Activated naive CD4-positive, alpha-beta T cell treated with anti-CD3 and anti-CD28 coated beads for 36 hours (primary cell): ENCODE data around the gene DOCK1. TPM values are rescaled to one million over a fixed set of nuclear protein-coding genes. Genes with fewer than 3 reads are reported as not detected.

Source experiments
- CTCF ChIA-PET: fragments of 350-600 bp; sonication (Branson Sonifier 250); formaldehyde crosslinking; loops from one replicate; lab custom pipeline; 2021; ENCODE audit warnings: antibody characterized with exemption; lab: Charles Lee
- DNase-seq: peaks from one replicate; pipeline ENCODE4 v3.0.0-alpha.2; 2020
- H3K27ac Mint-ChIP-seq: one replicate; pipeline ENCODE4 v1.8.0; 2021; ENCODE audit warnings: mild to moderate bottlenecking, mixed read lengths
- H3K27me3 Mint-ChIP-seq: one replicate; pipeline ENCODE4 v1.8.0; 2021; ENCODE audit warnings: low read depth, mixed read lengths
- H3K36me3 Mint-ChIP-seq: one replicate; pipeline ENCODE4 v1.8.0; 2021; ENCODE audit warnings: low read depth, mixed read lengths
- H3K4me1 Mint-ChIP-seq: one replicate; pipeline ENCODE4 v1.8.0; 2021; ENCODE audit warnings: low read depth, mixed read lengths
- H3K4me3 Mint-ChIP-seq: one replicate; pipeline ENCODE4 v1.8.0; 2021; ENCODE audit warnings: mild to moderate bottlenecking, moderate library complexity, mixed read lengths
- H3K9me3 Mint-ChIP-seq: one replicate; pipeline ENCODE4 v1.8.0; 2021; ENCODE audit warnings: mixed read lengths
- intact Hi-C: fragments of 100-400 bp; cut with micrococcal nuclease; formaldehyde crosslinking; loops from one replicate; pipeline ENCODE4 v1.15.1; 2023
- total RNA-seq, 2 experiments: library from RNA; stranded (reverse); gene quantifications; one replicate each; pipeline ENCODE4 v1.2.3, GENCODE V29; 2021

Gene DOCK1
- total RNA-seq, 2 experiments from 2014 or later: 0.49 to 0.72 TPM

DNA sequence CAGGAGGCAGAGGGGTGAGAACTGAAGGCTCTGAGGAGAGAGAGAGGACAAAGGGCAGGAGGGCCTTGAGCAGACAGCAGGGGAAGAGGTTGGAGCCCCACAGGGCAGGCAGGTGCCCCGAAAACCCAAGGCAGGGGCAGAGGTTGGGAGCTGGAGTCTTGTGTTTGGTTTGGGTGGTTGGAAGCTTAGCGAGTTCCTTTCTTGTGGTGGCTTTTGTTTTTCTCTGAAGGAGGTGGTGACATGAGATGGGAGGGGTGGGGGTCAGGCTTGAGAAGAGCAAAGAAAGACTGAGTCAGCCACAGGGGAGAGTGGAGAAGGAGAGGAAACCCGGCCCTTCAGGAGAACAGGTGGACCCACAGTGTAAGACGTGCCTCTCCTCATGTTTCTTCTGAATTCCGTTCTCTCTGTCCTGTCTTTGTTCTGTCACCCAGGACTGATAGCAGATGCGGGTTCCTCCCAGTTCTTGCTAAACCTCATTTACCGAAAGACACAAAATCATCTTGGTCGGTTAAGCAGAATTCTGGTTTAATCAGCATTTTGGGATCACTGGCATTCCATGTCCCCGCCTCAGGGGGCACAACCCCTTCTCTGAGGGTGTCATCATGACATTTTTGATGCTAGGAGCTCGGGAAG, 195.9 kb downstream of the DOCK1 start:
- no peaks in the 10 kb centered on the region for H3K36me3 Mint-ChIP-seq
- CTCF ChIA-PET: no interaction called here
- H3K9me3 Mint-ChIP-seq: peaks cover 1% of the 10 kb centered on the region
- H3K4me3 Mint-ChIP-seq: no peak overlapping the region
- intact Hi-C loops: no loop called here
- no peak overlapping the region for H3K27ac Mint-ChIP-seq
- no peaks in the 10 kb centered on the region for H3K27me3 Mint-ChIP-seq
- no peak for DNase-seq
- H3K4me1 Mint-ChIP-seq: no peaks in the 10 kb centered on the region

DNA sequence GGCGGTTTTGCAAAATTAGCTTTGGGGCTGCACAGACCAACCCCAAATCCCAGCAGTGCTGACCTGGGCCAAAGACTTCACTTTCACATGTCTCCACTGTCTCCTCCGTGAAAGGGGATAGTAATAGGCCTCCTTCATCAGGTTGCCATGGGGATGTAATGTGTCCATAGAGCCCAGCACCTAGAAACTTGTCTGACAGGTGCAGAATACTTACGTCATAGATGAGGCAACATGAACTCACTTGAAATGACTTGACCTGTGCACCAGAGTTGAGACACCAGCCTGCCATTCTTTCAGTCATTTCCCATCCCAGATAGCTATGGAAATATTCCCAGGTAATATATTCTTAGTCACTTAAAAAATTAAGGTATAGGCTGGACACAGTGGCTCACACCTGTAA, 196.9 kb downstream of the DOCK1 start:
- CTCF ChIA-PET: no interaction called here
- peaks cover 1% of the 10 kb centered on the region for H3K9me3 Mint-ChIP-seq
- H3K36me3 Mint-ChIP-seq: no peaks in the 10 kb centered on the region
- no peak overlapping the region for H3K27ac Mint-ChIP-seq
- H3K4me3 Mint-ChIP-seq: no peak overlapping the region
- H3K27me3 Mint-ChIP-seq: no peaks in the 10 kb centered on the region
- no peaks in the 10 kb centered on the region for H3K4me1 Mint-ChIP-seq
- intact Hi-C loops: no loop called here
- DNase-seq: no peak

DNA sequence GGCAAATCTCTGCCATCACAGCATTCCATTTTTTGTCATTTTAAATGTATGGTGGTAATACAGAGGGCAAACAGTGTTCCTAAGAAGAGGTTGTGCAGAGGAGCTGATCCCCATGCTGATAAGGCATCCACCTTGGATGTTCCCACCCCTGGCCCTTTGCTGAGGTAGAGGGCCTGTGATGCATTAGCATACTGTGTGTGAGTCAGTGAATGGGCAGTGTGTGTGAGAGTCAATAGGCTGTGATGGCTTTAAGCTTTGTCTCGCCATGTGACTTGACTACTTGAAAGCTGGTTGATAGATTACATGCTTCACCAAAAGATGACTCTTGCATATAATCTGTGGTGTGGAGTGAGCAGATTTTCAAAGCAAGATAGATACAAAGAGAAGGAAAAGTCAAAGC, 209.9 kb downstream of the DOCK1 start:
- DNase-seq: no peak
- no peak overlapping the region for H3K27ac Mint-ChIP-seq
- peaks cover 1% of the 10 kb centered on the region for H3K9me3 Mint-ChIP-seq
- intact Hi-C loops: no loop called here
- no peak overlapping the region for H3K4me3 Mint-ChIP-seq
- no peaks in the 10 kb centered on the region for H3K4me1 Mint-ChIP-seq
- H3K27me3 Mint-ChIP-seq: peaks cover 5% of the 10 kb centered on the region
- no peaks in the 10 kb centered on the region for H3K36me3 Mint-ChIP-seq
- CTCF ChIA-PET: interaction anchor here (0.6 kb wide), 1 partner anchor 341 kb away, joined by 3 read pairs; no protein-coding TSS in a partner anchor

DNA sequence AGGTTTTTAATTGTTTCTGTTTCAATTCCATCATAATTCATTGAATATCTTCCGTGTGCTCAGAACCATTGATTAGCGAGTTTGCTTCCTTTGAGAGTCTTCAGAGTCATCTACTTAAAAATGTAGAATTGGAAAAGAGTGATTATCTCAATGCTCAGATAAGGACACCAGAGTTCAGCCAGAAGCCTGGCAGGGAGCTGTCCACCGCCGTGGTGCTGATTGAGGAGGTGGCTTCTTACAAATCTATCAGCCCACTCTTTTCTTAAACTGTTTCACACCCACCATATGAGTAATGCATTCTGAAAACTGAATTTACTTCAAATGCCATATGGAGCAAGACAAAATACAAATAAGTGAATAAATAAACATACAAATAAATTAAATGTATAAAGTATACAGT, 211.9 kb downstream of the DOCK1 start:
- Mint-ChIP-seq H3K4me3 (no peak overlapping the region), H3K9me3 (peaks cover 1% of the 10 kb centered on the region), H3K36me3 (no peaks in the 10 kb centered on the region), H3K27me3 (peaks cover 5% of the 10 kb centered on the region), H3K27ac (no peak overlapping the region), H3K4me1 (no peaks in the 10 kb centered on the region)
- peak; percentile 62 for DNase-seq
- intact Hi-C loops: no loop called here
- CTCF ChIA-PET: no interaction called here

DNA sequence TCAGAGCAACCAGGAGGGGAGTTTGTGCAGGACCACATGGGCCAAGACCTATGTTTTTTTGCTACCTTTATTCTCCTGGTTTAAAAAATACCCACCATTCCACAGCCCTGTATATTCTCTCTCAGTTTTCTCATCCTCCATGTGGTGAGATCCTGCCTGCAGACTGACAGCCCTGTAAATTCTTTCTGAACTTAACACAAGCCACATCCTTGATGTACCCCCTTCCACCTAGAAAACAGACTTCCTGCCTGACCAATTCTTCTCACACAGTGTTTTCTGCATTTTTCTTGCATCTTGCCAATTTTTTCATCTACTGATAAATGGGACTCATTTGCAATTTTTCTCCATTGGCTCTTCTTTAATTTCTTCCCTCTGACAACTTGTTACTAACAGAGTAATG, 212.8 kb downstream of the DOCK1 start:
- Mint-ChIP-seq H3K27ac (no peak overlapping the region), H3K36me3 (no peaks in the 10 kb centered on the region), H3K9me3 (peaks cover 1% of the 10 kb centered on the region), H3K27me3 (peaks cover 5% of the 10 kb centered on the region), H3K4me1 (no peaks in the 10 kb centered on the region), H3K4me3 (no peak overlapping the region)
- DNase-seq: no peak
- CTCF ChIA-PET: no interaction called here
- intact Hi-C loops: no loop called here

DNA sequence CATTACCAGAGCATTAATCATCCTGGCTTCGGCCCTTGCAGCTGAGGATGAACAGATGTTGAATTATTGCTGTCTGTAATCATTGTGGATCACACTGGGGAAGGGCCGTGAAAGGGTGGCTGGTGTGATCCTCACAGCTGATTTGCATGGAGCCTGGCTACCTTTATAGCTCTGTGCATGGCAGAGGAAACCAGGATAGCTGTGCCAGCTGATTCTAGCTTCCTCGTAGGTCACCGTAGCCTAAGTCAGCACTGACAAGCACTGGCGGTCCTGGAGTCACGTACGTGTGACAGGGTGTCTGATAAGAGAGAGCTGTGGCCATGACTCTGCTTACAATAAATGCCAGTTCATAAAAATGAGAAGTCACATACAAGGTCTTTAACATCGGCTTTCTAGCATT, 214.7 kb downstream of the DOCK1 start:
- intact Hi-C loops: no loop called here

DNA sequence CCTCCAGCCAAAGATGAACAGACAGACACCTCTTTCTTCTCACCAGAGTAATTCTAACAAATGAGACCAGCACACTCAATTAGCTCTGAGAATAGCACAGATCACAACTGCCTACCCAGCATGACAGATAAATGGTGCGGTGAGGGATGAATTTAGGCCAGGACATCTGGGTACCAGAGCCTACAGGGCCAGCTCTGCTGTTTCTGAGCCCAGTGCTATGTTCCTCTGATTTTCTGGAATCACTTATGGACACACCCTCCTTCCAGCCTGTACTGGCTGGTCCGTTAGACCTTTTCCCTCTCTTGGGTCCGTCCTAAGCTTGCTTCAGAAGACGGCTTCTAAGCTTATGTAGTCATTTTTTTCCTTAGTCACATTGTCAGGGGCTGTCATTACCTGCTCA, 217.6 kb downstream of the DOCK1 start:
- intact Hi-C loops: no loop called here
- Mint-ChIP-seq H3K4me1 (no peaks in the 10 kb centered on the region), H3K9me3 (peaks cover 1% of the 10 kb centered on the region), H3K4me3 (no peak overlapping the region), H3K27ac (no peak overlapping the region), H3K27me3 (peaks cover 2% of the 10 kb centered on the region), H3K36me3 (no peaks in the 10 kb centered on the region)
- CTCF ChIA-PET: no interaction called here
- no peak for DNase-seq

More for the DNA sequence above, 214.7 kb downstream of the DOCK1 start:
- Mint-ChIP-seq H3K9me3 (peaks cover 1% of the 10 kb centered on the region), H3K36me3 (no peaks in the 10 kb centered on the region), H3K4me3 (no peak overlapping the region), H3K27ac (no peak overlapping the region), H3K27me3 (peaks cover 2% of the 10 kb centered on the region), H3K4me1 (no peaks in the 10 kb centered on the region)
- DNase-seq: no peak
- CTCF ChIA-PET: no interaction called here

DNA sequence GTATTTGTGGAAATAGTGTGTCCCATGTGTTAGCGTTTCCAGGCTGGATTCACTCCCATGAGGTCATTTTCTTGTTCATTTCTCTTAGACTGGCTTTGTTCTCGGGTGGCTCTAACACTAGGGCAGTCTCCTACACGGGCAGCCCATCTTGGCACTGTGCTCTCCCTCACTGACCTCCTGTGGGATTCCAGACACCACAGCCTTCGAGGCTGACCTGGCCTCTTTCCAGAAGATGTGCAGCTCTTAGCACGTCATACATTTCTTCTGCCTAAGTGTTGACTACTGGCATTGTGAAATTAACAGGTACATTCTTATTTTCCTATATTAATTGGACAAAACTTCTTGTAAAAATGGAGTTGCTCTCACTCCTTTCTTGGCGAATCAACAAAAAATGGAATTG, 218.4 kb downstream of the DOCK1 start:
- CTCF ChIA-PET: no interaction called here
- Mint-ChIP-seq H3K9me3 (peaks cover 1% of the 10 kb centered on the region), H3K36me3 (no peaks in the 10 kb centered on the region), H3K27me3 (peaks cover 5% of the 10 kb centered on the region), H3K4me1 (no peaks in the 10 kb centered on the region), H3K27ac (no peak overlapping the region), H3K4me3 (no peak overlapping the region)
- no peak for DNase-seq
- intact Hi-C loops: no loop called here

DNA sequence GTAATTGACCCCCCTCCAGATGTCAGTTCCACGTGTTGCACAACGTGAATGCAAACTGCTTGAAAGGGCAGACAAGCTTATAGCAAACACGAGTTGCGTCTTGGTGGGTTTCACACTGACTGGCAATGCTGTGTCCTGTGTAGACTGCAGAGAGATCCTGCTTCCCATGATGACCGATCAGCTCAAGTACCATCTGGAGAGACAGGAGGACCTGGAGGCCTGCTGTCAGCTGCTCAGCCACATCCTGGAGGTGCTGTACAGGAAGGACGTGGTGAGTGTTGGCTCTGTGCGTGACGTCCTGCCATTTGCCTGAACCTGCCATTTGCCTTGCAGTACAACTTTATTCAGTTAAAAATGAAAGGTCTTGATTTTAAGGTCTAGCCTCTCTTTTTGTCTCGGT, 220.1 kb downstream of the DOCK1 start:
- CTCF ChIA-PET: no interaction called here
- Mint-ChIP-seq H3K4me1 (no peaks in the 10 kb centered on the region), H3K4me3 (no peak overlapping the region), H3K27ac (no peak overlapping the region), H3K9me3 (no peaks in the 10 kb centered on the region), H3K27me3 (peaks cover 5% of the 10 kb centered on the region), H3K36me3 (no peaks in the 10 kb centered on the region)
- intact Hi-C loops: no loop called here
- no peak for DNase-seq

DNA sequence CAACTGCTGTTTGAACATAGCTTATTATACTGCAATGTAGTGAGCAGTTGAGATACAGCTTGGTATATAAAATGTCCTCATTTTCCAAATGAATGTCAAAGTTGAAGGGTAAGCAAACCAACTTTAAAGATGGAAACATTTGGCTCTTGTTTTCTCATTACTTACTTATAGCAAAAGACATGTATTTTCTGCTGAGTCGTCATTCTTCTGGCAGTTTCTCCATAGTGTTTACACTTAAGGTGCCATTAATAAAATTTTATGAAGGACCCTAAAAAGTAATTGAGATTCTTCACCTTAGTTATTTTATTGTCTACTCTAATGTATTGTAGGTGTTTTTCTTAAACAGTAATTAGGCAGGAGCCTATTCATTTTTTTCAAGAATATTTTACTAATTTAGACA, 222.6 kb downstream of the DOCK1 start:
- DNase-seq: no peak
- Mint-ChIP-seq H3K36me3 (no peaks in the 10 kb centered on the region), H3K27ac (no peak overlapping the region), H3K4me3 (no peak overlapping the region), H3K9me3 (no peaks in the 10 kb centered on the region), H3K4me1 (no peaks in the 10 kb centered on the region), H3K27me3 (peaks cover 5% of the 10 kb centered on the region)
- CTCF ChIA-PET: no interaction called here
- intact Hi-C loops: no loop called here

DNA sequence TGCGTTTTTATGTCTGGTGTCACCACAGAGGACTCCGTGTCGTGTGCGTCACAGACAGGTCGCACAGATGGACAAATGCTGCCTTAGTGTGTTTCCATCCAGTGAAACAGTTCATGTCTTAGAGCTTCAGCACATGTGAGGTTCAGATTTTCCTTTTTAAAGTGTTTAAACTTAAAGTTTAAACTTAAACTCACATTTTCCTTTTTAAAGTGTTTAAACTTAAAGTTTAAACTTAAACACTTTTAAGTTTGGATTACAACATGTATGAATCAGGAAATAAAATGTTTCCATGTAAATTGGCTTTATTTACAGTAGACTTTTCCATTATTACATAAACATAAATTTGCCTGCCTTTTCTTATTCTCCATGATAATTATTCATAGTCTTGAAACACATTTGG, 223.9 kb downstream of the DOCK1 start:
- H3K9me3 Mint-ChIP-seq: no peaks in the 10 kb centered on the region
- CTCF ChIA-PET: no interaction called here

DNA sequence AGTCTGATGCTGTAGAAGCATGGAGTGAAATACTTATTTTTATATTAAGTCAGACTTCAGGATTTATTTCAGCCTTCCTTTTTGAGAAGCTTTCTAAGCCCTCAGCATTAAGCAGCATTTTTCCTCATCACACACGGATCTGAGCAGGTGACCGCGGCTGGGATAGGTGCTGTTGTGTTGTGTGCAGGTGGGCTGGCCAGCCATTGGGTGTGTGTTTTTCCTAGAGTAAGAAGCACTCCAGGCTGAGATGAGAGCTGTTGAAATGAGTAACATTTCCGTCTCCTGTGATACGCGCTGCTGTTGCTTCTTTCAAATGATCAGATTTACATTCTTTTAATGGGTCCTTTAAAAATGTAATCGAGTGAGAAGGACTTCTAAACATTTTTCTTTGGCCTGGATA, 227.2 kb downstream of the DOCK1 start:
- no peaks in the 10 kb centered on the region for H3K9me3 Mint-ChIP-seq
- H3K27me3 Mint-ChIP-seq: peaks cover 3% of the 10 kb centered on the region
- no peaks in the 10 kb centered on the region for H3K36me3 Mint-ChIP-seq
- CTCF ChIA-PET: no interaction called here
- H3K27ac Mint-ChIP-seq: no peak overlapping the region
- intact Hi-C loops: no loop called here
- DNase-seq: no peak
- no peaks in the 10 kb centered on the region for H3K4me1 Mint-ChIP-seq
- H3K4me3 Mint-ChIP-seq: no peak overlapping the region

More for the DNA sequence above, 223.9 kb downstream of the DOCK1 start:
- no peak overlapping the region for H3K4me3 Mint-ChIP-seq
- H3K36me3 Mint-ChIP-seq: no peaks in the 10 kb centered on the region
- H3K27ac Mint-ChIP-seq: no peak overlapping the region
- intact Hi-C loops: no loop called here
- no peaks in the 10 kb centered on the region for H3K4me1 Mint-ChIP-seq
- no peak for DNase-seq
- peaks cover 3% of the 10 kb centered on the region for H3K27me3 Mint-ChIP-seq

DNA sequence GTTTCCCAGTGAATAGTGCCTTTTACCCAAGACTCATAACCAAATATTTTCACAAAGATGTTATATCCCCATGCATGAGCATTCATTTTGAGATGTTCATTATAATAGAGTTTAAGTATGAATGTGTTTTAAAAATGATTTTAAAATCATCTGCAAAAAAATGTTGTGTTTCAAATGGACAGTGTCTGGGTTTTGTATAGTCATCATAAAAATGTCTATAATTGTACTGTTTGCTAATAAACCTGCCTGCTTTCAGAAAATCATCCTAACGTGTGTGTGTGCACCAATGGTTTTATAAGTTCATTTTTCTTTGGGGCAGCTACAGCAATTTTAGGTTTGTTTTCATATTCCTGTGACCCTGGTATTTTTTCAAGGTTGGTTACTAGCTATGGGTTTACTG, 228.0 kb downstream of the DOCK1 start:
- Mint-ChIP-seq H3K27me3 (peaks cover 3% of the 10 kb centered on the region), H3K27ac (no peak overlapping the region), H3K9me3 (no peaks in the 10 kb centered on the region), H3K4me1 (no peaks in the 10 kb centered on the region), H3K4me3 (no peak overlapping the region), H3K36me3 (no peaks in the 10 kb centered on the region)
- CTCF ChIA-PET: no interaction called here
- intact Hi-C loops: no loop called here
- DNase-seq: no peak
